B cell (primary cell): Measurements from ENCODE around the gene MAP2K7. TPM values are rescaled to one million over a fixed set of nuclear protein-coding genes. Genes with fewer than 3 reads are reported as not detected.

Source experiments
- ATAC-seq: fragments of 200-7000 bp; cut with Tn5 transposase; one replicate; pipeline ENCODE4 v1.10.0; 2021; ENCODE audit warnings: low read depth, mild to moderate bottlenecking, moderate number of reproducible peaks, moderate library complexity
- CTCF ChIA-PET: fragments of 350-600 bp; sonication (Branson Sonifier 250); formaldehyde crosslinking; loops from one replicate; lab custom pipeline; 2021; ENCODE audit warnings: antibody characterized with exemption, inconsistent platforms; lab: Charles Lee
- POLR2A ChIA-PET: fragments of 350-600 bp; sonication (Branson Sonifier 250); formaldehyde crosslinking; loops from one replicate; lab custom pipeline; 2021; ENCODE audit warnings: antibody characterized with exemption; lab: Charles Lee
- DNase-seq: peaks from one replicate; pipeline ENCODE4 v3.0.0; 2013
- H2AFZ ChIP-seq: 2 replicates; pipeline ENCODE4 v1.6.1; 2012; ENCODE audit warnings: mild to moderate bottlenecking, low read depth, low read length; ENCODE audit not compliant: insufficient read depth, poor library complexity, severe bottlenecking
- H3K27ac ChIP-seq, 2 donors: 1 replicate in 1 of 2; 2 replicates in 1 of 2; pipeline ENCODE4 v1.5.1; 2012 to 2013; ENCODE audit warnings: low read length in 2 of 2, mild to moderate bottlenecking in 2 of 2, moderate library complexity in 1 of 2
- H3K27me3 ChIP-seq, 4 experiments: fragments of 200-600 bp in 1 of 4; sonication (generic) in 1 of 4; replicated peaks in 1 of 4; 1 replicate in 2 of 4; 2 replicates in 2 of 4; pipeline versions ENCODE4 v1.6.1 to v1.7.0; 2013 to 2016; ENCODE audit warnings: low read length in 3 of 4, mild to moderate bottlenecking in 2 of 4, mixed read lengths in 1 of 4, moderate library complexity in 1 of 4; ENCODE audit not compliant: insufficient read depth in 4 of 4, control insufficient read depth in 3 of 4; ENCODE audit errors: control extremely low read depth in 1 of 4
- H3K36me3 ChIP-seq, 2 experiments: replicated peaks in 1 of 2; 1 replicate in 1 of 2; 2 replicates in 1 of 2; pipeline versions ENCODE4 v1.6.1 to v1.7.1; 2013; ENCODE audit warnings: low read length in 1 of 2; ENCODE audit not compliant: insufficient read depth in 2 of 2, control insufficient read depth in 1 of 2; ENCODE audit errors: control extremely low read depth in 1 of 2, extremely low read depth in 1 of 2
- H3K4me1 ChIP-seq, 2 donors: fragments of 200-600 bp in 1 of 2; sonication (generic) in 1 of 2; 1 replicate in 1 of 2; 2 replicates in 1 of 2; pipeline versions ENCODE4 v1.5.1 to v1.6.1; 2013 to 2017; ENCODE audit warnings: low read length in 2 of 2; ENCODE audit not compliant: control insufficient read depth in 2 of 2, insufficient read depth in 2 of 2
- H3K4me2 ChIP-seq: replicated peaks from 2 replicates; pipeline ENCODE3; 2012; ENCODE audit warnings: mild to moderate bottlenecking, low read depth, low read length; ENCODE audit not compliant: poor library complexity, severe bottlenecking
- H3K4me3 ChIP-seq, 5 experiments: fragments of 200-600 bp in 1 of 5; sonication (generic) in 1 of 5; 1 replicate in 3 of 5; 2 replicates in 2 of 5; pipeline versions ENCODE4 v1.5.1 to v1.7.0; 2011 to 2016; ENCODE audit warnings: low read length in 4 of 5, mild to moderate bottlenecking in 4 of 5, low read depth in 2 of 5, control low read depth in 1 of 5, moderate library complexity in 1 of 5; ENCODE audit not compliant: insufficient read depth in 1 of 5; ENCODE audit errors: control extremely low read depth in 1 of 5, extremely low read depth in 1 of 5
- H3K79me2 ChIP-seq: fragments of 200-600 bp; sonication (generic); one replicate; pipeline ENCODE4 v1.6.0; 2016; ENCODE audit warnings: low read length; ENCODE audit not compliant: control insufficient read depth, insufficient read depth
- H3K9ac ChIP-seq: fragments of 200-600 bp; sonication (generic); 2 replicates; pipeline ENCODE4 v1.6.1; 2017; ENCODE audit warnings: mild to moderate bottlenecking, low read length, moderate library complexity
- H3K9me3 ChIP-seq, 3 donors: one replicate each; pipeline versions ENCODE4 v1.6.1 to v1.7.1; 2013; ENCODE audit warnings: low read length in 2 of 3; ENCODE audit not compliant: control insufficient read depth in 2 of 3, insufficient read depth in 1 of 3; ENCODE audit errors: control extremely low read depth in 1 of 3
- H4K20me1 ChIP-seq: 2 replicates; pipeline ENCODE4 v1.6.0; 2012; ENCODE audit warnings: mild to moderate bottlenecking, low read length; ENCODE audit not compliant: insufficient read depth, control insufficient read depth, poor library complexity, severe bottlenecking
- H3K27ac Mint-ChIP-seq: one replicate; pipeline ENCODE4 v1.8.0; 2021; ENCODE audit warnings: mixed read lengths
- H3K27me3 Mint-ChIP-seq: one replicate; pipeline ENCODE4 v1.8.0; 2021; ENCODE audit warnings: mixed read lengths
- H3K4me1 Mint-ChIP-seq: one replicate; pipeline ENCODE4 v1.8.0; 2021; ENCODE audit warnings: mixed read lengths
- H3K4me3 Mint-ChIP-seq: one replicate; pipeline ENCODE4 v1.8.0; 2021; ENCODE audit warnings: mixed read lengths
- H3K9me3 Mint-ChIP-seq: one replicate; pipeline ENCODE4 v1.8.0; 2022; ENCODE audit warnings: mixed read lengths; ENCODE audit not compliant: insufficient read depth
- CTCF ChIP-seq: fragments of 200-600 bp; IDR thresholded peaks from one replicate; pipeline ENCODE4 v1.8.0; 2022; ENCODE audit warnings: antibody characterized with exemption, mild to moderate bottlenecking
- EZH2 ChIP-seq: IDR thresholded peaks from 2 replicates; pipeline ENCODE4 v1.6.1; 2012; ENCODE audit warnings: borderline replicate concordance, low read depth, mild to moderate bottlenecking, moderate library complexity, low read length; ENCODE audit not compliant: insufficient read depth, poor library complexity, severe bottlenecking
- WGBS: methylation state at CpG from one replicate; pipeline ENCODE4 v1.1.5; 2013; ENCODE audit warnings: missing lambda C conversion rate; ENCODE audit not compliant: insufficient coverage; 5-methylcytosine and 5-hydroxymethylcytosine counted together
- intact Hi-C: fragments of 100-400 bp; cut with micrococcal nuclease; formaldehyde crosslinking; loops from one replicate; pipeline ENCODE4 v1.10.0; 2022
- polyA plus RNA-seq: library from polyadenylated mRNA; depleted of rRNA; stranded (reverse); fragments of >200 nt; gene quantifications from 2 replicates; pipeline ENCODE4 v1.2.3, GENCODE V29; 2012
- total RNA-seq, 2 donors: library from RNA; stranded (reverse); fragments of 120-200 nt in 1 of 2; gene quantifications; 1 replicate in 1 of 2; 2 replicates in 1 of 2; pipeline versions ENCODE4 v1.2.3 to v1.2.4, GENCODE V29; 2013 to 2022

Gene MAP2K7
- total and polyA plus RNA-seq, 2 donors (not counting 1 experiment from before 2014, with no cell fraction given): 56.0 to 71.9 TPM

- H3K27ac ChIP-seq: no peak overlapping the region
- H3K27me3 ChIP-seq: no peaks in the 10 kb centered on the region
- Mint-ChIP-seq H3K4me1 (no peaks in the 10 kb centered on the region), H3K27ac (no peak overlapping the region), H3K4me3 (no peak overlapping the region), H3K9me3 (no peaks in the 10 kb centered on the region), H3K27me3 (no peaks in the 10 kb centered on the region)
- H3K4me2 ChIP-seq: no peak overlapping the region
- H2AFZ ChIP-seq: no peak overlapping the region
- no peaks in the 10 kb centered on the region for H3K36me3 ChIP-seq
- H4K20me1 ChIP-seq: no peaks in the 10 kb centered on the region
- 21% methylated on average over 3 of the region's 3 CpGs for WGBS
- TF ChIP-seq CTCF (no peak), EZH2 (no peak)
- no peak overlapping the region for H3K4me3 ChIP-seq
- no peaks in the 10 kb centered on the region for H3K9me3 ChIP-seq
- no peaks in the 10 kb centered on the region for H3K79me2 ChIP-seq
- H3K9ac ChIP-seq: no peak overlapping the region
- intact Hi-C loops: no loop called here
- ChIA-PET POLR2A (no interaction called here), CTCF (no interaction called here)
- H3K4me1 ChIP-seq: no peaks in the 10 kb centered on the region
- DNase-seq (no peak), ATAC-seq (no peak)
Measured at GRCh38 chr19:7953060-7953459, 49.4 kb downstream of the MAP2K7 start.

DNA sequence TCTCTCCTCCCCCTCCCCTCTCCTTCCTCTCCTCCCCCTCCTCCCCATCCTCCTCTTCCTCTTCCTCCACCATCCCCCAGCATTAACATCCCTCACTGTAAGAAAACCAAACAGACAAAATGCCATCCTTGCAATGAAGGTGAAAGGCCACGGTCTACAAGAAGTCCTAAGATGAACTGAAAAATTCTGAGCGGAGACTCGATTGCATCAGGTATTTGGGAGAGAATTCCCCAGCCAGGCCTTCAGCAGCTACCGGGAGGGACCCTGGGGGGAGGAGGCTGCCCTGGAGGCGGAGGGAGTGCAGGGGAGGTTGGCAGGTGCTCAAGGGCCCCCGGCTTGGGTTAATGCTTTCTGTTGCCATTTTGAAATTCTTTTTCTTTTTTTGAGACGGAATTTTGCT, 49.9 kb downstream of the MAP2K7 start:
- H3K4me1 Mint-ChIP-seq: no peaks in the 10 kb centered on the region
- no peak for ATAC-seq
- H3K4me1 ChIP-seq: no peaks in the 10 kb centered on the region
- H3K4me3 Mint-ChIP-seq: no peak overlapping the region
- 94% methylated on average over 6 of the region's 7 CpGs for WGBS
- no peak overlapping the region for H3K4me3 ChIP-seq
- no peak for DNase-seq
- ChIA-PET CTCF (interaction anchor here (1.2 to 1.8 kb wide), 2 partner anchors 9 to 10 kb away, joined by 4 to 5 read pairs; partner anchors contain the start of gene TIMM44), POLR2A (no interaction called here)
- intact Hi-C loops: no loop called here
- no peak overlapping the region for H2AFZ ChIP-seq
- H3K36me3 ChIP-seq: no peaks in the 10 kb centered on the region
- H4K20me1 ChIP-seq: no peaks in the 10 kb centered on the region
- no peak overlapping the region for H3K27ac ChIP-seq
- no peak overlapping the region for H3K9ac ChIP-seq
- H3K27ac Mint-ChIP-seq: no peak overlapping the region
- H3K79me2 ChIP-seq: no peaks in the 10 kb centered on the region
- no peaks in the 10 kb centered on the region for H3K9me3 ChIP-seq
- TF ChIP-seq CTCF (no peak), EZH2 (no peak)
- no peaks in the 10 kb centered on the region for H3K9me3 Mint-ChIP-seq
- no peak overlapping the region for H3K4me2 ChIP-seq
- no peaks in the 10 kb centered on the region for H3K27me3 ChIP-seq
- H3K27me3 Mint-ChIP-seq: no peaks in the 10 kb centered on the region
